Colonic mucosa (tissue), 4 donors: ENCODE measurements around the gene CS. TPM values are rescaled to one million over a fixed set of nuclear protein-coding genes. Genes with fewer than 3 reads are reported as not detected.
"Not testable (repeated sequence)": the region's sequence is repeated elsewhere in the genome, so short reads cannot be mapped to it uniquely, and the experiment has no call there.

ENCODE experiments used
- DNase-seq: peaks from one replicate; pipeline ENCODE4 v3.0.0-alpha.2; 2020
- H3K27ac ChIP-seq: fragments of 200-600 bp; one replicate; pipeline ENCODE4 v1.8.0; 2021
- H3K27me3 ChIP-seq: fragments of 200-600 bp; one replicate; pipeline ENCODE4 v1.8.0; 2021
- H3K36me3 ChIP-seq: fragments of 200-600 bp; one replicate; pipeline ENCODE4 v1.8.0; 2021
- H3K4me1 ChIP-seq: fragments of 200-600 bp; one replicate; pipeline ENCODE4 v1.8.0; 2021; ENCODE audit warnings: mild to moderate bottlenecking
- H3K4me3 ChIP-seq: fragments of 200-600 bp; one replicate; pipeline ENCODE4 v1.8.0; 2021
- H3K9ac ChIP-seq, 2 donors: one replicate each; pipeline ENCODE4 v1.7.0; 2013; ENCODE audit warnings: control low read depth in 2 of 2, low read depth in 2 of 2, low read length in 2 of 2
- H3K9me3 ChIP-seq: fragments of 200-600 bp; one replicate; pipeline ENCODE4 v1.8.0; 2021
- CTCF ChIP-seq: fragments of 200-600 bp; IDR thresholded peaks from one replicate; pipeline ENCODE4 v1.8.0; 2022; ENCODE audit warnings: antibody characterized with exemption, mild to moderate bottlenecking
- intact Hi-C: fragments of 100-400 bp; cut with DNase I; formaldehyde crosslinking; loops from one replicate; pipeline ENCODE4 v1.14.1; 2022
- total RNA-seq, 2 donors: library from RNA; stranded (reverse); fragmentation: NEBNext Ultra II Directional in 1 of 2; extraction: Animal tissue kit (Norgen Biotek cat#: 25700) in 1 of 2; gene quantifications; one replicate each; pipeline ENCODE4 v1.2.1, GENCODE V29; 2021
- donor health status: healthy.
- donor health status: DM: no; HTN: no; CAD: no.
- donor health status: DM: no; HTN: no; CAD: no.

CS gene
- total RNA-seq, 2 donors from 2014 or later: 367 to 437 TPM

GRCh38 chr12:56282030-56282429 is 18.1 kb downstream of the CS start:
- peaks cover 28% of the 10 kb centered on the region for H3K36me3 ChIP-seq

GRCh38 chr12:56280849-56281248 is 19.3 kb downstream of the CS start:
- Histone ChIP-seq H3K9ac (no peak overlapping the region), H3K4me1 (no peaks in the 10 kb centered on the region), H3K9me3 (no peaks in the 10 kb centered on the region), H3K27me3 (no peaks in the 10 kb centered on the region), H3K4me3 (no peak overlapping the region), H3K36me3 (peaks cover 33% of the 10 kb centered on the region), H3K27ac (no peak overlapping the region)
- no peak for TF ChIP-seq CTCF
- DNase-seq: no peak
- intact Hi-C loops: no loop called here

More at GRCh38 chr12:56282030-56282429, 18.1 kb downstream of the CS start:
- no peaks in the 10 kb centered on the region for H3K9me3 ChIP-seq
- no peak overlapping the region for H3K9ac ChIP-seq
- intact Hi-C loops: no loop called here
- no peak overlapping the region for H3K4me3 ChIP-seq
- no peaks in the 10 kb centered on the region for H3K4me1 ChIP-seq
- no peak overlapping the region for H3K27ac ChIP-seq
- TF ChIP-seq CTCF: no peak
- DNase-seq: no peak
- no peaks in the 10 kb centered on the region for H3K27me3 ChIP-seq

- H3K4me1 ChIP-seq: no peaks in the 10 kb centered on the region
- H3K9me3 ChIP-seq: no peaks in the 10 kb centered on the region
- no peak overlapping the region for H3K9ac ChIP-seq
- H3K27me3 ChIP-seq: no peaks in the 10 kb centered on the region
- no peak overlapping the region for H3K4me3 ChIP-seq
- no peak for TF ChIP-seq CTCF
- no peak for DNase-seq
- peaks cover 41% of the 10 kb centered on the region for H3K36me3 ChIP-seq
- intact Hi-C loops: no loop called here
- H3K27ac ChIP-seq: no peak overlapping the region
Observed at GRCh38 chr12:56278905-56279304, 21.2 kb downstream of the CS start.

GRCh38 chr12:56274299-56274698 is 25.8 kb downstream of the CS start:
- no peaks in the 10 kb centered on the region for H3K4me1 ChIP-seq
- no peak overlapping the region for H3K9ac ChIP-seq

GRCh38 chr12:56272468-56272867 is 27.7 kb downstream of the CS start:
- H3K4me1 ChIP-seq, DNase-seq, intact Hi-C loops, H3K27me3 ChIP-seq, H3K4me3 ChIP-seq, H3K27ac ChIP-seq, H3K9me3 ChIP-seq, H3K9ac ChIP-seq: not testable (repeated sequence)
- peaks cover 22% of the 10 kb centered on the region for H3K36me3 ChIP-seq

More at GRCh38 chr12:56274299-56274698, 25.8 kb downstream of the CS start:
- Histone ChIP-seq H3K27ac (no peak overlapping the region), H3K4me3 (no peak overlapping the region), H3K9me3 (no peaks in the 10 kb centered on the region), H3K27me3 (no peaks in the 10 kb centered on the region), H3K36me3 (peaks cover 25% of the 10 kb centered on the region)
- DNase-seq: no peak
- no peak for TF ChIP-seq CTCF
- intact Hi-C loops: no loop called here

- Histone ChIP-seq H3K36me3 (peaks cover 19% of the 10 kb centered on the region), H3K27me3 (no peaks in the 10 kb centered on the region), H3K4me1 (no peaks in the 10 kb centered on the region), H3K4me3 (no peak overlapping the region), H3K9me3 (no peaks in the 10 kb centered on the region), H3K27ac (no peak overlapping the region), H3K9ac (no peak overlapping the region)
- no peak for TF ChIP-seq CTCF
- DNase-seq: no peak
- intact Hi-C loops: no loop called here
Observed at GRCh38 chr12:56271031-56271430, 29.1 kb downstream of the CS start.
